Neutrophil (primary cell): Measurements from ENCODE around the gene ANXA8L1.
"Not testable (repeated sequence)": the region's sequence is repeated elsewhere in the genome, so short reads cannot be mapped to it uniquely, and the experiment has no call there.

Source experiments
- H3K27ac ChIP-seq: fragments of 200-600 bp; sonication (generic); 2 replicates; pipeline ENCODE4 v1.5.1; 2016; ENCODE audit warnings: mild to moderate bottlenecking, moderate library complexity
- H3K27me3 ChIP-seq: fragments of 200-600 bp; sonication (generic); 2 replicates; pipeline ENCODE4 v1.6.0; 2016; ENCODE audit warnings: mild to moderate bottlenecking
- H3K36me3 ChIP-seq: fragments of 200-600 bp; sonication (generic); 2 replicates; pipeline ENCODE4 v1.5.1; 2017
- H3K4me1 ChIP-seq, 2 experiments: fragments of 200-600 bp in 1 of 2; sonication (generic) in 1 of 2; 1 replicate in 1 of 2; 2 replicates in 1 of 2; pipeline versions ENCODE4 v1.5.1 to v1.6.1; 2013 to 2016; ENCODE audit warnings: low read depth in 1 of 2, low read length in 1 of 2, mild to moderate bottlenecking in 1 of 2, moderate library complexity in 1 of 2; ENCODE audit not compliant: control insufficient read depth in 1 of 2, insufficient read depth in 1 of 2
- H3K4me3 ChIP-seq, 2 experiments: fragments of 200-600 bp in 1 of 2; sonication (generic) in 1 of 2; 1 replicate in 1 of 2; 2 replicates in 1 of 2; pipeline ENCODE4 v1.5.1; 2013 to 2016; ENCODE audit warnings: low read depth in 1 of 2, low read length in 1 of 2, mild to moderate bottlenecking in 1 of 2, moderate library complexity in 1 of 2
- H3K9me3 ChIP-seq: fragments of 200-600 bp; sonication (generic); 2 replicates; pipeline ENCODE4 v1.5.1; 2016
- TF ChIP-seq, protein P1 (sequence below): fragments of 200-600 bp; sonication (generic); IDR thresholded peaks from 2 replicates; pipeline ENCODE4 v1.5.1; 2016; ENCODE audit warnings: antibody characterized with exemption

ANXA8L1 gene, protein sequence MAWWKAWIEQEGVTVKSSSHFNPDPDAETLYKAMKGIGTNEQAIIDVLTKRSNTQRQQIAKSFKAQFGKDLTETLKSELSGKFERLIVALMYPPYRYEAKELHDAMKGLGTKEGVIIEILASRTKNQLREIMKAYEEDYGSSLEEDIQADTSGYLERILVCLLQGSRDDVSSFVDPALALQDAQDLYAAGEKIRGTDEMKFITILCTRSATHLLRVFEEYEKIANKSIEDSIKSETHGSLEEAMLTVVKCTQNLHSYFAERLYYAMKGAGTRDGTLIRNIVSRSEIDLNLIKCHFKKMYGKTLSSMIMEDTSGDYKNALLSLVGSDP

DNA sequence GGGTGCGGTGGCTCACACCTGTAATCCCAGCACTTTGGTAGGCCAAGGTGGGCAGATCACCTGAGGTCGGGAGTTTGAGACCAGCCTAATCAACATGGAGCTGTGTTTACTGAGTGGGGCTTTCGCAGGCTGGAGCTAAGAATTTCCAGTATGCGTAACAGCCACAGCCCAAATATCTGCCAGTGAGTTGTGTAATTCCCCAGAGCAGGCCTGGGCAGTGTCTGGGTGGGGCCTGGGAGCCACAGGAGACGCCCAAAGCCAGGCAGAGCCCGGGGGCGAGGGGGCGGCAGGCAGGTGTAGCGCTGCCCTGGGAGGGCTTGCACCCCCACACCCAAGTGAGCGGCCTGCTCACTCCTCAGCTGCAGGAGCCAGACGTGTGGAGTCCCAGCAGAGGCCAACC is at the start of gene ANXA8L1:
TSS of gene ANXA8L1 (plus strand) at position 371 of the 400 bp plus-strand sequence. CDS start 76 bp downstream, outside the sequence.
- not testable (repeated sequence) for H3K4me3 ChIP-seq, H3K27ac ChIP-seq, H3K4me1 ChIP-seq, H3K36me3 ChIP-seq, H3K9me3 ChIP-seq, H3K27me3 ChIP-seq

DNA sequence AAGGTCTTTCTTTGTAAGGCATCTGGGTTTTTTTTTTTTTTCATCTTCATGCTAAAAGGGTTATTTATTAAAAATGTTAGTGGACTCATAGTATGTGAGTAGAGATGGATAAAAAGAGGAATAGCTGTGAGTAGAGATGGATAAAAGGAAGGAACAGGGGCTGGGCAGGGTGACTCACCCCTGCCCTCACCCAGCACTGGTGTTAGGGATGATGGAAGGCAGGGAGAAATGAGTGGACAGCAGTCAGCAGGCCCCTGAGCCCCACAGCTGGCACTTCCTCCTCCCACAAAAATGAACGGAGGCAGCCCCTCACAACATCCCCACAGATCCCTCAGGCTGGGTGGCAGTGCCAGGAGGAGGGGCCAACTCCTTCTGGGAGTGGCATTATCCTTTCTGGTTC is 49.5 kb upstream of the ANXA8L1 start:
- Histone ChIP-seq H3K27ac (no peak overlapping the region), H3K4me1 (peaks cover 79 to 86% of the 10 kb centered on the region in 2 experiments), H3K4me3 (no peak overlapping the region), H3K27me3 (no peaks in the 10 kb centered on the region), H3K36me3 (no peaks in the 10 kb centered on the region), H3K9me3 (no peaks in the 10 kb centered on the region)
- TF ChIP-seq, protein P1, sequence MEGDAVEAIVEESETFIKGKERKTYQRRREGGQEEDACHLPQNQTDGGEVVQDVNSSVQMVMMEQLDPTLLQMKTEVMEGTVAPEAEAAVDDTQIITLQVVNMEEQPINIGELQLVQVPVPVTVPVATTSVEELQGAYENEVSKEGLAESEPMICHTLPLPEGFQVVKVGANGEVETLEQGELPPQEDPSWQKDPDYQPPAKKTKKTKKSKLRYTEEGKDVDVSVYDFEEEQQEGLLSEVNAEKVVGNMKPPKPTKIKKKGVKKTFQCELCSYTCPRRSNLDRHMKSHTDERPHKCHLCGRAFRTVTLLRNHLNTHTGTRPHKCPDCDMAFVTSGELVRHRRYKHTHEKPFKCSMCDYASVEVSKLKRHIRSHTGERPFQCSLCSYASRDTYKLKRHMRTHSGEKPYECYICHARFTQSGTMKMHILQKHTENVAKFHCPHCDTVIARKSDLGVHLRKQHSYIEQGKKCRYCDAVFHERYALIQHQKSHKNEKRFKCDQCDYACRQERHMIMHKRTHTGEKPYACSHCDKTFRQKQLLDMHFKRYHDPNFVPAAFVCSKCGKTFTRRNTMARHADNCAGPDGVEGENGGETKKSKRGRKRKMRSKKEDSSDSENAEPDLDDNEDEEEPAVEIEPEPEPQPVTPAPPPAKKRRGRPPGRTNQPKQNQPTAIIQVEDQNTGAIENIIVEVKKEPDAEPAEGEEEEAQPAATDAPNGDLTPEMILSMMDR: no peak

DNA sequence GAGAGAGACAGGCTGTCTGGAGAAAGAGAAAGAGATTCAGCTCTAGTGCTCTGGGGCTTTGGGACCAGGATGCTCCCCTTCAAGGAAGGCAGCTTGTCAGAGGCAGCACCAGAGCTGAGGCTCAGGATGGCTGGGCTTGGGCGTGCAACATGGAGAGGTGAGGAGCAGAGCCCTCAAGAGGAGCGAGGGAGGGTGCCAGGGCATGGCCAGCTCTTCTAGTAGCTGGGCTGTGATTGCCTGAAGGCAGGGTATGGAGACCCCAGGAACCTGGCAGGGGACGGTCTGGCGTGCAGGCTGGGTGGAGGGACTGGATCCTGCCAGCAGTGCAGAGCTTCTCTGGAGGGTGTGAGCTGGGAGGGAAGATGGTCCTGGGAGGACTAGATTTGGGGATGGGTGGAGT is 48.6 kb upstream of the ANXA8L1 start:
- Histone ChIP-seq H3K4me1 (peaks cover 75 to 81% of the 10 kb centered on the region in 2 experiments), H3K27me3 (no peaks in the 10 kb centered on the region), H3K9me3 (no peaks in the 10 kb centered on the region), H3K27ac (no peak overlapping the region), H3K36me3 (no peaks in the 10 kb centered on the region), H3K4me3 (no peak overlapping the region)
- TF ChIP-seq, protein P1: no peak

DNA sequence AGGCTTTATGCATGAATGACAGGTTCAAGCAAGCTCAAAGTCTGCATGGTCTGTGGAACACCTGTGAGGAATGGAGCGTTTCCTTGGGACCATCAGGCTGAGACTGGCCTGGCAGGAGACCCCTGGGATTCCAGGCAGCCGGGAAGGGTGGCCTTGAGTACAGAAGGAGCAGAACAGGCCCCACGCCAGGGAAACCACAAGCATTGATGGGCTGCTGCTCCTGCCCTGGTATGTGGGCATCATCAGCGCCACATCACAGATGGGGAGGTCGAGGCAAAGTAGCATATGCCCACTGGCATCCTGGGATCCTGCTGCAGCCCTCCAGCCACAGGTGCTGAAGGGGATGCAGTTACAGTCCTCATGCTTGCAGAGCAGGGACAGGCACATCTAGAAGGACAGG is 47.9 kb upstream of the ANXA8L1 start:
- no peak overlapping the region for H3K27ac ChIP-seq
- H3K27me3 ChIP-seq: no peaks in the 10 kb centered on the region
- no peaks in the 10 kb centered on the region for H3K9me3 ChIP-seq
- H3K36me3 ChIP-seq: no peaks in the 10 kb centered on the region
- peaks cover 74 to 80% of the 10 kb centered on the region in 2 experiments for H3K4me1 ChIP-seq
- TF ChIP-seq, protein P1: no peak
- no peak overlapping the region for H3K4me3 ChIP-seq

DNA sequence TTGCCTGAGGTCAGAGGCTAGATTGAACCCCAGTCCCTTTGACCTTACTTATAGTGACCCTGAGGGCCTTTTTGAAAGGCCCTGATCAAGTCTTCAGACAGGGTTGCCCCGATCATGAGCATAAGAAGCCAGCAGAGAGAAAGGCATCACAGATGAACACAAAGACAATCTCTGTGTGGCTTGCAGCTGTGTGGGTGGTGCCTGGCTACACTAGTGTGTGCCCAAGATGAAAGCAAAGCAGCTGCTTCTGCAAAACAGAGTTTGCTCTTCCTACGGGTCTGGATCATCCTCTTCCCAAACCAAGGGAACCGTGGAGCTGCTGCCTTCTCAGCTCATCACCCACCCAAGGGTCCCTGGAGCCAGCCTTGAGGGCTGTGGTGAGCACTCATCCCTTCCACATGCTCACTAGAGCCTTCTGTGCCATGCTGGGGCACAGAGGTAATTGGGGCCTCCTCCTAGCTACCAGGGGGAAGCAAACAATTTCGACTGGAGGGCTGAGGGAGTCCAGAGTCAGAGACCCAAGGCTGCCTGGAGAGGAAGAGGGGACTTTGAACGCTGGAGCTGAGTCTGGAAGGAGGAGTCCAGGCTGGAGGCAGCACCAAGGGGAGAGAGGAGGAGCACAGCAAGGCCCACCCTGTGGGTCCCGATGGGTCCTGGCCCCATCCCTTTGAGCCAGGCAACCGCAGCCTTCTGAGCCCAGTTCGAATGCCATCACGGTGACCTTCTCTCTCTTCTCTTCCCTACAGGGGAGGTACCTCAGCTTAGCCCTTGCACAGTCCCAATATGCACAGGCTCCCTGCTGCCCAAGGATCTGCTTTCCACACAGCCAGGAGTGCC is 46.5 kb upstream of the ANXA8L1 start:
- no peaks in the 10 kb centered on the region for H3K27me3 ChIP-seq
- H3K4me1 ChIP-seq: peaks cover 60 to 66% of the 10 kb centered on the region in 2 experiments
- TF ChIP-seq, protein P1: no peak
- H3K4me3 ChIP-seq: no peak overlapping the region
- H3K27ac ChIP-seq: no peak overlapping the region
- no peaks in the 10 kb centered on the region for H3K36me3 ChIP-seq
- no peaks in the 10 kb centered on the region for H3K9me3 ChIP-seq

DNA sequence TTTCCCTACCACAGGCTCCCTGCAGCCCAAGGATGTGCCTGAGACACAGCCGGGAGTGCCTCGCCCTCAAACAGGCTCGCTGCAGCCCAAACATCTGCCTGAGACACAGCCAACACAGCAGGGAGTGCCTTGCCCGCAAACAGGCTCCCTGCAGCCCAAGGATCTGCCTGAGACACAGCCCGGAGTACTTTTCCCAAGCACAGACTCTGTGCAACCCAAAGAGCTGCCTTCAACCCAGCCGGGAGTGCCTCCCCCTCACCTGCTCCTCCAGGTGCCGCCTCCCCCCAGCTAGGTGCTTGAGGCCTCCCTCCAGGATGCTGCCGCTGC is 45.9 kb upstream of the ANXA8L1 start:
- Histone ChIP-seq H3K4me1 (peaks cover 55 to 60% of the 10 kb centered on the region in 2 experiments), H3K27ac (no peak overlapping the region), H3K36me3 (no peaks in the 10 kb centered on the region), H3K4me3 (no peak overlapping the region), H3K9me3 (no peaks in the 10 kb centered on the region), H3K27me3 (no peaks in the 10 kb centered on the region)
- TF ChIP-seq, protein P1: no peak
